ENCODE data around the gene LONP2. TPM values are rescaled to one million over a fixed set of nuclear protein-coding genes. Genes with fewer than 3 reads are reported as not detected.
"Not testable (repeated sequence)": the region's sequence is repeated elsewhere in the genome, so short reads cannot be mapped to it uniquely, and the experiment has no call there.

The LONP2 gene
- total RNA-seq, 3 donors from 2014 or later (not counting 1 experiment from before 2014, with no cell fraction given), result 48.6 to 87.8 (median 61.7) TPM

GRCh38 chr16:48310908-48311641 lies 67.0 kb downstream of the LONP2 start:
- Mint-ChIP-seq H3K9me3 (peaks cover 5 to 23% of the 10 kb centered on the region in 2 donors), H3K36me3 (peaks cover 63% of the 10 kb centered on the region), H3K27ac (peak overlapping the region in 1 of 2 donors; percentile 26), H3K4me1 (peaks cover 0 to 6% of the 10 kb centered on the region in 2 donors), H3K4me3 (no peak overlapping the region), H3K27me3 (ENCODE audit: low read depth in 2 of 2) (no peaks in the 10 kb centered on the region)
- 100% methylated on average over 4 of the region's 4 CpGs for WGBS (ENCODE audit: insufficient coverage)
- Histone ChIP-seq H3K9me3 (ENCODE audit: control insufficient read depth, insufficient read depth, low read length) (peaks cover 21% of the 10 kb centered on the region), H3K36me3 (ENCODE audit: control insufficient read depth, insufficient read depth, low read length) (peaks cover 31% of the 10 kb centered on the region), H3K4me1 (ENCODE audit: control insufficient read depth, insufficient read depth, low read length) (no peaks in the 10 kb centered on the region), H3K4me3 (ENCODE audit: low read length) (no peak overlapping the region), H3K27me3 (ENCODE audit: control insufficient read depth, insufficient read depth, low read length) (no peaks in the 10 kb centered on the region), H3K27ac (ENCODE audit: low read length) (no peak overlapping the region)
- TF ChIP-seq, protein P1, sequence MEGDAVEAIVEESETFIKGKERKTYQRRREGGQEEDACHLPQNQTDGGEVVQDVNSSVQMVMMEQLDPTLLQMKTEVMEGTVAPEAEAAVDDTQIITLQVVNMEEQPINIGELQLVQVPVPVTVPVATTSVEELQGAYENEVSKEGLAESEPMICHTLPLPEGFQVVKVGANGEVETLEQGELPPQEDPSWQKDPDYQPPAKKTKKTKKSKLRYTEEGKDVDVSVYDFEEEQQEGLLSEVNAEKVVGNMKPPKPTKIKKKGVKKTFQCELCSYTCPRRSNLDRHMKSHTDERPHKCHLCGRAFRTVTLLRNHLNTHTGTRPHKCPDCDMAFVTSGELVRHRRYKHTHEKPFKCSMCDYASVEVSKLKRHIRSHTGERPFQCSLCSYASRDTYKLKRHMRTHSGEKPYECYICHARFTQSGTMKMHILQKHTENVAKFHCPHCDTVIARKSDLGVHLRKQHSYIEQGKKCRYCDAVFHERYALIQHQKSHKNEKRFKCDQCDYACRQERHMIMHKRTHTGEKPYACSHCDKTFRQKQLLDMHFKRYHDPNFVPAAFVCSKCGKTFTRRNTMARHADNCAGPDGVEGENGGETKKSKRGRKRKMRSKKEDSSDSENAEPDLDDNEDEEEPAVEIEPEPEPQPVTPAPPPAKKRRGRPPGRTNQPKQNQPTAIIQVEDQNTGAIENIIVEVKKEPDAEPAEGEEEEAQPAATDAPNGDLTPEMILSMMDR (IDR thresholded peaks at IDR 0.05), result no peak
- no peak for DNase-seq
- intact Hi-C loops (cut with micrococcal nuclease), result no loop called here
- no peak for ATAC-seq

DNA sequence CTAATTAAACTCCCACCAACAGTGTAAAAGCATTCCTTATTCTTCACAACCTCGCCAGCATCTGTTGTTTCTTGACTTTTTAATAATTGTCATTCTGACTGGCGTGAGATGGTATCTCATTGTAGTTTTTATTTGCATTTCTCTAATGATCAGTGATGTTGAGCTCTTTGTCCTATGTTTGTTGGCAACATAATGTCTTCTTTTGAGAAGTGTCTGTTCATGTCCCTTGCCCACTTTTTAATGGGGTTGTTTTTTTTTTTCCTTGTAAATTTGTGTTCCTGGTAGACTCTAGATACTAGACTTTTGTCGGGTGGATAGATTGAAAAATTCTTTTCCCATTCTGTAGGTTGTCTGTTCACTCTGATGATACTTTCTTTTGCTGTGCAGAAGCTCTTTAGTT lies 69.8 kb downstream of the LONP2 start:
- H3K4me3 Mint-ChIP-seq; H3K27me3 Mint-ChIP-seq (ENCODE audit: low read depth in 2 of 2); H3K27ac Mint-ChIP-seq; H3K4me3 ChIP-seq (ENCODE audit: low read length); H3K27ac ChIP-seq (ENCODE audit: low read length); intact Hi-C loops (cut with micrococcal nuclease); H3K27me3 ChIP-seq (ENCODE audit: control insufficient read depth, insufficient read depth, low read length); ATAC-seq; DNase-seq: not testable (repeated sequence)
- Mint-ChIP-seq H3K9me3 (peaks cover 5 to 15% of the 10 kb centered on the region in 2 donors), H3K4me1 (peaks cover 13 to 25% of the 10 kb centered on the region in 2 donors), H3K36me3 (peaks cover 50% of the 10 kb centered on the region)
- Histone ChIP-seq H3K36me3 (ENCODE audit: control insufficient read depth, insufficient read depth, low read length) (peaks cover 11% of the 10 kb centered on the region), H3K9me3 (ENCODE audit: control insufficient read depth, insufficient read depth, low read length) (peaks cover 21% of the 10 kb centered on the region), H3K4me1 (ENCODE audit: control insufficient read depth, insufficient read depth, low read length) (peaks cover 11% of the 10 kb centered on the region)
- WGBS (ENCODE audit: insufficient coverage), result 100% methylated on average over 2 of the region's 3 CpGs

GRCh38 chr16:48317026-48317425 lies 72.9 kb downstream of the LONP2 start:
- peaks cover 25% of the 10 kb centered on the region for H3K36me3 Mint-ChIP-seq
- no peaks in the 10 kb centered on the region for H3K27me3 ChIP-seq (ENCODE audit: control insufficient read depth, insufficient read depth, low read length)
- intact Hi-C loops (cut with micrococcal nuclease), result no loop called here
- DNase-seq (no peak), ATAC-seq (no peak)
- peaks cover 16 to 27% of the 10 kb centered on the region in 2 donors for H3K4me1 Mint-ChIP-seq
- H3K9me3 ChIP-seq (ENCODE audit: control insufficient read depth, insufficient read depth, low read length), result peaks cover 5% of the 10 kb centered on the region
- H3K4me3 Mint-ChIP-seq, result no peak overlapping the region
- no peak overlapping the region for H3K27ac ChIP-seq (ENCODE audit: low read length)
- no peaks in the 10 kb centered on the region for H3K27me3 Mint-ChIP-seq (ENCODE audit: low read depth in 2 of 2)
- no peak overlapping the region for H3K4me3 ChIP-seq (ENCODE audit: low read length)
- peaks cover 3 to 6% of the 10 kb centered on the region in 2 donors for H3K9me3 Mint-ChIP-seq
- peaks cover 2% of the 10 kb centered on the region for H3K36me3 ChIP-seq (ENCODE audit: control insufficient read depth, insufficient read depth, low read length)
- TF ChIP-seq, protein P1 (IDR thresholded peaks at IDR 0.05), result no peak
- H3K4me1 ChIP-seq (ENCODE audit: control insufficient read depth, insufficient read depth, low read length), result peaks cover 17% of the 10 kb centered on the region
- WGBS (ENCODE audit: insufficient coverage), result 100% methylated on average over 1 of the region's 1 CpG
- no peak overlapping the region for H3K27ac Mint-ChIP-seq

- Histone ChIP-seq H3K9me3 (ENCODE audit: control insufficient read depth, insufficient read depth, low read length) (peaks cover under 1% of the 10 kb centered on the region), H3K27ac (ENCODE audit: low read length) (no peak overlapping the region), H3K36me3 (ENCODE audit: control insufficient read depth, insufficient read depth, low read length) (peaks cover 6% of the 10 kb centered on the region), H3K4me3 (ENCODE audit: low read length) (no peak overlapping the region), H3K27me3 (ENCODE audit: control insufficient read depth, insufficient read depth, low read length) (no peaks in the 10 kb centered on the region), H3K4me1 (ENCODE audit: control insufficient read depth, insufficient read depth, low read length) (peaks cover 17% of the 10 kb centered on the region)
- ATAC-seq, result peak in 1 of 3 donors; percentile 26
- TF ChIP-seq, protein P1 (IDR thresholded peaks at IDR 0.05), result no peak
- H3K4me1 Mint-ChIP-seq, result peaks cover 16 to 21% of the 10 kb centered on the region in 2 donors
- H3K4me3 Mint-ChIP-seq, result no peak overlapping the region
- peak overlapping the region in 1 of 2 donors; percentile 46 for H3K27ac Mint-ChIP-seq
- H3K27me3 Mint-ChIP-seq (ENCODE audit: low read depth in 2 of 2), result no peaks in the 10 kb centered on the region
- intact Hi-C loops (cut with micrococcal nuclease), result no loop called here
- H3K9me3 Mint-ChIP-seq, result peaks cover 0 to 3% of the 10 kb centered on the region in 2 donors
- DNase-seq, result peak in 1 of 2 donors; percentile 11
- H3K36me3 Mint-ChIP-seq, result peaks cover 17% of the 10 kb centered on the region
- 11% methylated on average over 2 of the region's 2 CpGs for WGBS (ENCODE audit: insufficient coverage)
Observed at GRCh38 chr16:48317614-48318315, 73.7 kb downstream of the LONP2 start.
